Measurements from ENCODE around the gene PLIN1. TPM values are rescaled to one million over a fixed set of nuclear protein-coding genes. Genes with fewer than 3 reads are reported as not detected.
A peak's percentile ranks its signal among the peaks of the same experiment; 100 is the strongest.

Gene PLIN1, protein sequence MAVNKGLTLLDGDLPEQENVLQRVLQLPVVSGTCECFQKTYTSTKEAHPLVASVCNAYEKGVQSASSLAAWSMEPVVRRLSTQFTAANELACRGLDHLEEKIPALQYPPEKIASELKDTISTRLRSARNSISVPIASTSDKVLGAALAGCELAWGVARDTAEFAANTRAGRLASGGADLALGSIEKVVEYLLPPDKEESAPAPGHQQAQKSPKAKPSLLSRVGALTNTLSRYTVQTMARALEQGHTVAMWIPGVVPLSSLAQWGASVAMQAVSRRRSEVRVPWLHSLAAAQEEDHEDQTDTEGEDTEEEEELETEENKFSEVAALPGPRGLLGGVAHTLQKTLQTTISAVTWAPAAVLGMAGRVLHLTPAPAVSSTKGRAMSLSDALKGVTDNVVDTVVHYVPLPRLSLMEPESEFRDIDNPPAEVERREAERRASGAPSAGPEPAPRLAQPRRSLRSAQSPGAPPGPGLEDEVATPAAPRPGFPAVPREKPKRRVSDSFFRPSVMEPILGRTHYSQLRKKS
- total RNA-seq, result 100 to 1,000 TPM in 1 of 2 donors, 10 to 100 TPM in 1; 13.0 to 277 TPM

- no peaks in the 10 kb centered on the region for H3K27me3 ChIP-seq
- H3K9me3 ChIP-seq, result no peaks in the 10 kb centered on the region
- H3K36me3 ChIP-seq (replicated peaks in 1 of 2; ENCODE audit: insufficient read depth in 1 of 2, low read depth in 2 of 2), result no peaks in the 10 kb centered on the region
- H3K4me1 ChIP-seq, result peaks cover 43% of the 10 kb centered on the region
- no peak for TF ChIP-seq POLR2A (IDR thresholded peaks at IDR 0.05)
- TF ChIP-seq CTCF (IDR thresholded peaks at IDR 0.05), result no peak
- H3K4me3 ChIP-seq, result no peak within 1 kb of the TSS
- no peak for ATAC-seq
- intact Hi-C loops (cut with DNase I), result no loop called here
- peak within 1 kb of the TSS; percentile 77 to 95 (median 90) for H3K27ac ChIP-seq
- no peak for DNase-seq
- WGBS, 2 donors, result 94 to 100% methylated on average over 2 of the region's 2 CpGs
These were observed at the start of gene PLIN1 for GRCh38 chr15:89679212-89679611. Gene PLIN1, minus strand, starts transcription at chr15:89679367. Its CDS starts 1,878 bp downstream, at chr15:89677489.

- Histone ChIP-seq H3K36me3 (replicated peaks in 1 of 2; ENCODE audit: insufficient read depth in 1 of 2, low read depth in 2 of 2) (no peaks in the 10 kb centered on the region), H3K4me3 (no peak overlapping the region), H3K9me3 (no peaks in the 10 kb centered on the region), H3K27me3 (no peaks in the 10 kb centered on the region), H3K4me1 (no peaks in the 10 kb centered on the region), H3K27ac (no peak overlapping the region)
- peak; percentile 18 for ATAC-seq
- 61 to 74% methylated on average over 2 of the region's 2 CpGs for WGBS, 2 donors
- intact Hi-C loops (cut with DNase I), result no loop called here
- TF ChIP-seq POLR2A (IDR thresholded peaks at IDR 0.05) (no peak), CTCF (IDR thresholded peaks at IDR 0.05) (no peak)
- peak in 1 of 4 donors; percentile 12 for DNase-seq
These were observed 49.1 kb upstream of the PLIN1 start for GRCh38 chr15:89728254-89728653.

- Histone ChIP-seq H3K27ac (no peak overlapping the region), H3K27me3 (no peaks in the 10 kb centered on the region), H3K36me3 (replicated peaks in 1 of 2; ENCODE audit: insufficient read depth in 1 of 2, low read depth in 2 of 2) (no peaks in the 10 kb centered on the region), H3K4me3 (no peak overlapping the region), H3K4me1 (no peaks in the 10 kb centered on the region), H3K9me3 (no peaks in the 10 kb centered on the region)
- intact Hi-C loops (cut with DNase I), result no loop called here
- ATAC-seq (no peak), DNase-seq (no peak)
- TF ChIP-seq CTCF (IDR thresholded peaks at IDR 0.05) (no peak), POLR2A (IDR thresholded peaks at IDR 0.05) (no peak)
- WGBS, 2 donors, result 88 to 90% methylated on average over 1 of the region's 1 CpG
These were observed 45.9 kb upstream of the PLIN1 start for GRCh38 chr15:89725064-89725463.

DNA sequence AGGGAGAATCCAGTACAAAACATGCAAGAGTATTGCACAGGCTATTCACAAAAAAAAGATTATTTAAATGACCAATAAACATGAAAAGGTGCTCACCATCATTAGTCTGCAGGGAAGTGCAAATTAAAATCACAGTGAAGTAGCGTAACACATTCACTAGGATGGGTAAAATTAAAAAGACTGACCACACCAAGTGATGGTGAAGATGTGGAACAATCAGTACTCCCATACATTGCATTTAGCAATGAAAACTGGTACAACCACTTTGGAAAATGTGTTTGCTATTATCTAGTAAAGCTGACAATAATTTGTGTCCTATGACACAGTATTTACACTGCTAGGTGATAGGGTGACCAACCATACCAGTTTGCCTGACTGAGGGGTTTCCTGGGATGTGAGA is 45.5 kb upstream of the PLIN1 start:
- Histone ChIP-seq H3K27me3 (no peaks in the 10 kb centered on the region), H3K4me1 (no peaks in the 10 kb centered on the region), H3K9me3 (no peaks in the 10 kb centered on the region), H3K27ac (no peak overlapping the region), H3K4me3 (no peak overlapping the region), H3K36me3 (replicated peaks in 1 of 2; ENCODE audit: insufficient read depth in 1 of 2, low read depth in 2 of 2) (no peaks in the 10 kb centered on the region)
- TF ChIP-seq POLR2A (IDR thresholded peaks at IDR 0.05) (no peak), CTCF (IDR thresholded peaks at IDR 0.05) (no peak)
- no peak for ATAC-seq
- intact Hi-C loops (cut with DNase I), result no loop called here
- 86 to 100% methylated on average over 1 of the region's 1 CpG for WGBS, 2 donors
- DNase-seq, result no peak

Data from body of pancreas (tissue), 4 donors.